T-helper 2 cell treated with Interferon-gamma antibody and Interleukin-4, amounts not matched to agents 5 μg/mL and 100 μg/mL, for 36 hours (primary cell): ENCODE measurements around the gene SV2B.

Experiments used
- DNase-seq: peaks from one replicate; pipeline ENCODE4 v3.0.0; 2021; ENCODE audit warnings: low spot score
- H3K27ac Mint-ChIP-seq: one replicate; pipeline ENCODE4 v1.8.0; 2021; ENCODE audit warnings: mild to moderate bottlenecking, mixed read lengths
- H3K27me3 Mint-ChIP-seq: one replicate; pipeline ENCODE4 v1.8.0; 2021; ENCODE audit warnings: low read depth, mixed read lengths
- H3K36me3 Mint-ChIP-seq: one replicate; pipeline ENCODE4 v1.8.0; 2021; ENCODE audit warnings: low read depth, mixed read lengths
- H3K4me1 Mint-ChIP-seq: one replicate; pipeline ENCODE4 v1.8.0; 2021; ENCODE audit warnings: low read depth, mixed read lengths
- H3K4me3 Mint-ChIP-seq: one replicate; pipeline ENCODE4 v1.8.0; 2022; ENCODE audit warnings: mild to moderate bottlenecking, moderate library complexity, mixed read lengths
- H3K9me3 Mint-ChIP-seq: one replicate; pipeline ENCODE4 v1.8.0; 2021; ENCODE audit warnings: mixed read lengths

SV2B gene

DNA sequence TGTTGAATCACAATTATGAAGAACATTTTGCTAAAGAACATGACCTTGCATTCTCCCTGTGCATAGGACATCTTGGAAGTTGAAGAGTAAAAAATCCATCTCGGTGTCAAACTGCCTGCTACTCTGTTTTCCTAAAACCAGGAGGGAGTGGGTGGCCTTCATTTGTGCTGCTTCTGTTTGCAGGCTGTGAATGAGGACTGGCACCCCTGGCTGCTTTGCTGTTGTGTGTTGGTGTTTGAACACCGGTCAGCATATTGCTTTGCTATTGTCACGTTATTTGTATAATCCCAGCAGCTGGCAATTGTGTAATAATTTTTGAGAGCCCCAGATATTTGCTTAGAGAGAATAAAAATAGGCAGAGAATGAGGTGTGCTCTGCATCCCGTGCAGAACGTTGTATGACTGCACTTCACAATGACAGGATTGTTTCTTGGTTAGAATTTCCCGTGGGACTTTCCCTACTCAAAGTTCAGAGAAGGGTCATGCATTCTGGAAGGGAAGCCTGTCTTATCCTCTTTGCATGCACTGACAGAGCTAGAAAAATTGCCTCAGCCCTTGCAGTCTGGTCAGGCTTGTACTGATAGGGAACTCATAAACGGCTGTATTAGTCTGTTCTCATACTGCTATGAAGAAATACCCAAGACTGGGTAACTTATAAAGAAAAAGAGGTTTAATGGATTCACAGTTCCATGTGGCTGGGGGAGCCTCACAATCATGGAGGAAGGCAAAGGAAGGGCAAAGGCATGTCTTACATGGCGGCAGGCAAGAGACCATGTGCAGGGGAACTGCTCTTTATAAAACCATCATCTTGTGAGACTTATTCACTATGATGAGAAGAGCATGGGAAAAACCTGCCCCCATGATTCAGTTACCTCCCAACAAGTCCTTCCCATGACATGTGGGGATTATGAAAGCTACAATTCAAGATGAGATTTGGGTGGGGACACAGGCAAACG lies 16.3 kb downstream of the SV2B start:
- Mint-ChIP-seq H3K27ac (no peak overlapping the region), H3K9me3 (no peaks in the 10 kb centered on the region), H3K27me3 (peaks cover 23% of the 10 kb centered on the region), H3K4me1 (no peaks in the 10 kb centered on the region), H3K4me3 (no peak overlapping the region), H3K36me3 (no peaks in the 10 kb centered on the region)
- DNase-seq = no peak

DNA sequence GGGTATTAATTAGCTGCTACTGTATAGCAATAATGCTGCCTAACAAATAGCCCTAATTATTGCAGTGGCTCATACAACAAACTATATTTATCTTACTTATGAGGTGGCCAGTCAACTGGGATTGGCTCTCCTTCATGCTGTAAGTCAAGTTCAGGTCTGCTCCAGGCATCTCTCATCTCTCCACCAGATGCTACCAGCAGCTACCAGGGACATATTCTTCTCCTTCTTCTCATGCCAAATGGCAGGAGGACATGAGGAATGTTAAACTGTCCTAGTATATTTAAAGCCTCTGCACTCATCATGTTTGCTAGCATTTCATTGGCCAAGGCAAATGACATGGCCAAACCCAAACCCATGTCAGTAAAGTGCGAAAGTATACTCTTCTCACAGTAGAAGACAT lies 17.3 kb downstream of the SV2B start:
- Mint-ChIP-seq H3K36me3 (no peaks in the 10 kb centered on the region), H3K4me1 (no peaks in the 10 kb centered on the region), H3K27me3 (peaks cover 21% of the 10 kb centered on the region), H3K9me3 (no peaks in the 10 kb centered on the region), H3K4me3 (no peak overlapping the region), H3K27ac (no peak overlapping the region)
- DNase-seq = no peak

DNA sequence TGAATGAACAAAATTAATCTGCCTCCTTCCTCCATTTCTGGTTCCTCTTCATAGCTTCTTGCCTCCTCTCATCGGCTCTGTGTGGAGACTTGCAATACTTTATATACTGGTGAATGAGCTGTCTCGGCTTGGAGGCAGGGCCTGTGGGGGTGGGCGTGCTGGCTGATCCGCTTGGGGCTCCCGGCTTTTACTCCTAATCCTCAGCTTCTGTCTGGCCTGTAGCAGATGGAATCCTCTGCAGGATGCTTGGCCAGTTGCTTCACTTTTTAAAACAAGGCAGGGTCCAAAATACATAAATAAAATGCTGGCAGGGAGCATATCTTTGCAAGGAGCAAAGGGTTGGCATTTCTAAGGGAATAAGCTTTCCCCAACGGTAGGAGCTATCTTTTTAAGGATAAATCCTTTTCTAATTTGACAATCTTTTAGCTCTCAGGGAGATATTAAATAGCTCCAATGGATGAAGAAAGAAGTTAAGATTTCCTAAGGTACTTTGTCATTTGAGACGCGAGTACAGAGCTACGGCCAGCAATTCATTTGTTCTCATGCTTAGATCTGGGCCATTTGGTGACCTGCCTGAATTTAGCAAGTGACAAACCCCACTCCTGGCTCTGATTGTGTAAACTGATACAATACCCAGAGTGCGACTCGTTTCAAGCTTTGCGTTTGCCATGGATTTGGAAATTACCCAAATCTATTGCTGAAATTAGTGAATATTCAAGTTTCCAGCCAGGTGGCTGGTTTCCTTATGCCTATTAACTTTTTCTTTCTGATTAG lies 18.9 kb downstream of the SV2B start:
- Mint-ChIP-seq H3K27me3 (peaks cover 21% of the 10 kb centered on the region), H3K36me3 (no peaks in the 10 kb centered on the region), H3K9me3 (no peaks in the 10 kb centered on the region), H3K27ac (no peak overlapping the region), H3K4me1 (no peaks in the 10 kb centered on the region), H3K4me3 (no peak overlapping the region)
- DNase-seq = no peak

DNA sequence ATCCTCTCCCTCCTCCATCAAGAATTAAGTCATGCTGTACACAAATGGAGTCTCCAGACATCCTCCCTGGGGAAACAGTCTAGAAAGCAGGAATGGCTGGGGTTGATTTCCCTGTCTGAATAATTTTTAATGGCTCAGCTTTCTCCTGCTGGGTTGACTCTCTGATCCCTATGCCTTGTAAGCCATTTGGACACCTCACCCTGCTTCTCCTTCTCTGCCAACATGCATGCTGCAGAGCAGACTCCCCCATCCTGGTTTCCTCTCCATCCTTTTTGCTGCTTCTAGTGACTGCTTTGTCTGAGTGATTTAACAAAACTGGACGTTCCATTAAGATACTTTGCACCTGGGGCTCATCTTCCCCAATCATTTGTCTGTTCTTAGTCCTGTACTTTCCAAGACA lies 22.2 kb downstream of the SV2B start:
- H3K4me3 Mint-ChIP-seq = no peak overlapping the region

DNA sequence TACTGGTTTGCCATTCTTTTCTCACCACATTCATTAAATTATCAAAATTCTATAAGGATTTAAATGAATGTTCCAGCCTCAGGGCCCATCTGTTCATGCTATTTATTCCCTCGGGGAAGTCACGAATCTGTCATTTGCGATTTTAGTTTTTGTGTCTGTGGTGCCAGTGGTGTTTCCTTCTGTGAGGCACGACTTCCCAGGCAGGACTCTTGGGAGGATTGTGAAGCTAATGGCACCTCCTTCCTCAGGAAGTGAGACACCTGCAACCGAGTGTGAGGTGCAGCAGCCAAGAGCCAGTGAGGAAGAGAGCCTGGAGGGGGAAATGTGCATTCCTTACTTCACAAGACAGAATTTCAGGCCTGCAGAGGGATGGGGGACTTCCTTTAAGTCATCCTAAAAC lies 24.1 kb downstream of the SV2B start:
- H3K27me3 Mint-ChIP-seq = peaks cover 14% of the 10 kb centered on the region
- DNase-seq = no peak
- H3K4me3 Mint-ChIP-seq = no peak overlapping the region
- H3K27ac Mint-ChIP-seq = no peak overlapping the region
- no peaks in the 10 kb centered on the region for H3K4me1 Mint-ChIP-seq
- H3K36me3 Mint-ChIP-seq = no peaks in the 10 kb centered on the region
- no peaks in the 10 kb centered on the region for H3K9me3 Mint-ChIP-seq

More for the DNA sequence above, 22.2 kb downstream of the SV2B start:
- no peaks in the 10 kb centered on the region for H3K4me1 Mint-ChIP-seq
- H3K9me3 Mint-ChIP-seq = no peaks in the 10 kb centered on the region
- no peak for DNase-seq
- peaks cover 18% of the 10 kb centered on the region for H3K27me3 Mint-ChIP-seq
- no peak overlapping the region for H3K27ac Mint-ChIP-seq
- H3K36me3 Mint-ChIP-seq = no peaks in the 10 kb centered on the region

DNA sequence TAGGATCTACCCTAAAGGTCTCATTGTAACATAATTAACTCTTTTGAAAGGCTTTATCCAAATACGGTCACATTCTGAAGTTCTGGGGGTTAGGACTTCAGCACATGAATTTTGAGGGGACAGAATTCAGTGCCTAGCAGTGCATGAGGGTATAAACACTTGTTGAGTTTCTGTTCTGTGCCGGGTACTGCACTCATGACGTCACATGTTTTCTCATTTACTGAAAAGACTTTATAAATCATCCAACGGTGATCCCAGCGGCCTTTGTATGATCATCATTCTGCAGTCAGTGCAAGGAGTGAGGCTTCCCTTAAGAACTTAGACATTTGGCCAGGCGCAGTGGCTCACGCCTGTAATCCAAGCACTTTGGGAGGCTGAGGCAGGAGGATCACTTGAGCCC lies 25.1 kb downstream of the SV2B start:
- DNase-seq = no peak
- Mint-ChIP-seq H3K27me3 (peaks cover 14% of the 10 kb centered on the region), H3K4me3 (no peak overlapping the region), H3K27ac (no peak overlapping the region), H3K4me1 (no peaks in the 10 kb centered on the region), H3K36me3 (no peaks in the 10 kb centered on the region), H3K9me3 (no peaks in the 10 kb centered on the region)

DNA sequence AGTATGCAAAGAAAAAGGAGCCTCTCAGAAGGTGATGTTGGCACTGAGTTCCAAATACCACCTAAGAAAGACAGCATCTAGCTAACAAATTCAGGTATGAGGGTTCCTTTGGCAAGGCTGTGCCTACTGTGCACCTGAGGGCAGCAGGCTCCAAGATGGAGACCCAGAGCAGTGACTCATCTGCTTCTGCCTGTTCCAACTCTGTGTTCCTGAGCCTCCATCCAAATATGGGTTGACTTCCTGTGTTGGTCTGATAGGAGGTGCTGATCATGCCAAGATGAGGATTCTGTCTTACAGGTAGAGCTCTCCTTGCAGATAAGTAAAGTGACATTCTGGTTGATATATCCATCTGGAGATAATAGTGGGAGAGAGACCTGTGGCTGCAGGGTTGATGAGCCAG lies 26.0 kb downstream of the SV2B start:
- no peak for DNase-seq
- Mint-ChIP-seq H3K4me1 (no peaks in the 10 kb centered on the region), H3K9me3 (no peaks in the 10 kb centered on the region), H3K27ac (no peak overlapping the region), H3K27me3 (peaks cover 14% of the 10 kb centered on the region), H3K4me3 (no peak overlapping the region), H3K36me3 (no peaks in the 10 kb centered on the region)

DNA sequence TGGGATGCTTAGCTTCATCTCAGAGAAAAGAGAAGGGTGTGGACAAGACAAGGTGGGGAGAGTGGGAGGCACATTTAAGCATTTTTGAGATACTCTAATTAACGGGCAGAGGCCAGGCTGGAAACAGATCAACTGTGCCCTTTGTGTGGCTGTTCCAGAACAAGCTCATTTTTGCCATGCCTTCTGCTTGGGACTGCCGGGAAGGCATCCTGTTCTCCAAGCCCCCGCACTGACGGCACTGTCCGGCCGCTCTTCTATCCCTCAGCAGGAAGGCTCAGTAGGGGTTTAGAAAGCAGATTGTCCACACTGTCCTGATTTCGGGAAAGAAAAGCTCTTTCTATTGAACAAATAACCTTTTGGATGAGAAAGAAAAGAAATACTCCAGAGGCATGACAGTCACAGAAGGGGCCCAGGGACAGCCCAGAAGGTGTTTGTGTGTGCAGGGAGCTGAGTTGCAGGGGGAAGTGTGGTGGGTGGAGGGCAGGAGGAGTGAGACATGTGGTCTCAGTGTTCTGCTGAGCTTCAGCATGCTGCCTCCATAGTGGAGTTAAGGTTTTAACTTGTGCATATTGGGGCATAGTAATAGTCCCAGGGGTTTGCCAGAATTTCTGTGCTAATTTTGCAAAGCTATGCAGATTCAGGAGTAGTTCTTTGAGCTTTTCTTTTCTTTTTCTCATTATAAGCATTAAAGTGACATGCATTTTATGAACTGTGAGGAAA lies 27.3 kb downstream of the SV2B start:
- Mint-ChIP-seq H3K9me3 (no peaks in the 10 kb centered on the region), H3K27ac (no peak overlapping the region), H3K4me1 (no peaks in the 10 kb centered on the region), H3K27me3 (peaks cover 14% of the 10 kb centered on the region), H3K36me3 (no peaks in the 10 kb centered on the region), H3K4me3 (no peak overlapping the region)
- no peak for DNase-seq

DNA sequence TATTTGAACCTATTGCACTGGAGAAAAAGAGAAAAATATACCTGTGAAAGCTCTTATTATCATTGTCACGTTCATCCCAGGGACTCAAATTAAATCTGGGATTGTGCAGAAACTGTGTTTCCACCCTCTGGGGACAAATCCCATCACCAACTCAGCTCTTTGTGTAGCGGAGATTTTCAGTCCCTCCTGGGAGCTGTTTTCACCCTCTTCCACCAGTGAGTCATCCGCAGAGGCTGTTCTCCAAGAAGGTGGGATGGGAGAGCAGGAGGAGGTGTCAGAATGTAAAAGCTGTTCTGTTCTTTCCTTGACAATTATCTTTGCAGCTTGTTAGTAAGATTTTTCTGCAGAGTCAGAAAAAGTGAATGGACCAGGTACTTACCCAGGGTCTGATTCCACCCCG lies 28.0 kb downstream of the SV2B start:
- H3K27ac Mint-ChIP-seq = no peak overlapping the region
- no peaks in the 10 kb centered on the region for H3K36me3 Mint-ChIP-seq
- no peak overlapping the region for H3K4me3 Mint-ChIP-seq
- H3K9me3 Mint-ChIP-seq = no peaks in the 10 kb centered on the region
- no peak for DNase-seq
- H3K4me1 Mint-ChIP-seq = no peaks in the 10 kb centered on the region
- peaks cover 14% of the 10 kb centered on the region for H3K27me3 Mint-ChIP-seq

DNA sequence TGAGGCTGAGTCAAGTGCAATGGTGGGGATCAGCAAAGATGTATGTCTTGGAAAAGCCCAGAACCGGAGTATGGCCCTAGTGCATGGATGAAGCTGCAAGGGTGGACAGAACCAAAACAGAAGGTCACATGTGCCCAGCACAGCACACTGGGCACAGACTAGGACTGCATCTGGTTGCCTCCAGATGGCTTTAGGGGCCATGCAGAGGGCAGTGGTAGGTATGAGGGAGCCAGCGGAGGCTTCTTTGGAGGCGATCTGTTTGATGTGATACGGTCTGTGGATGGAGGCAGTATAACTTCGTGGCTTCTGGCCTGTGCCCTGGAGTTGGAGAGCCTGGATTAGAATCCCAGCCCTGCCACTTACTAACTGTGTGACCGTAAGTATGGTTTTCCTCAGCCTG lies 29.4 kb downstream of the SV2B start:
- H3K36me3 Mint-ChIP-seq = no peaks in the 10 kb centered on the region
- no peaks in the 10 kb centered on the region for H3K4me1 Mint-ChIP-seq
- no peak overlapping the region for H3K4me3 Mint-ChIP-seq
- no peak overlapping the region for H3K27ac Mint-ChIP-seq
- H3K9me3 Mint-ChIP-seq = no peaks in the 10 kb centered on the region
- no peak for DNase-seq
- peaks cover 12% of the 10 kb centered on the region for H3K27me3 Mint-ChIP-seq

DNA sequence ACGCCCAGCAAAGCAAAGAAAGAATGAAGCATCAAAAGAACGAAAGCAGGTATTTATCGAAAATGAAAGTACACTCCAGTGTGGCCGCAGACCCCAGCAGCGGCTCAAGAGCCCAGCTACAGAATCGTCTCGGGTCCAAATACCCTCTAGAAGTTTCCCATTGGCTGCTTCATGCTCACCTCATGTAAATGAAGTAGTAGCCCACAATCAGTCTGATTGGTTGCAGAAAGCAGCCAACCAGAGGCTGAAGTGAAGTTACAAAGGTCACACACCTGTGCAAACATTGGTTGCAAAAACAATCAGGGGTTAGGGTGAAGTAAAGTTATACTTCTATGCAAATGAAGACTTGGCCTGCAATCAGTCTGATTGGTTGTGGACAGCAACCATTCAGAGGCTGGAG lies 32.0 kb downstream of the SV2B start:
- no peaks in the 10 kb centered on the region for H3K9me3 Mint-ChIP-seq
- H3K4me1 Mint-ChIP-seq = no peaks in the 10 kb centered on the region
- H3K36me3 Mint-ChIP-seq = no peaks in the 10 kb centered on the region
- no peak overlapping the region for H3K4me3 Mint-ChIP-seq
- H3K27ac Mint-ChIP-seq = no peak overlapping the region
- no peak for DNase-seq
- H3K27me3 Mint-ChIP-seq = peaks cover 7% of the 10 kb centered on the region

DNA sequence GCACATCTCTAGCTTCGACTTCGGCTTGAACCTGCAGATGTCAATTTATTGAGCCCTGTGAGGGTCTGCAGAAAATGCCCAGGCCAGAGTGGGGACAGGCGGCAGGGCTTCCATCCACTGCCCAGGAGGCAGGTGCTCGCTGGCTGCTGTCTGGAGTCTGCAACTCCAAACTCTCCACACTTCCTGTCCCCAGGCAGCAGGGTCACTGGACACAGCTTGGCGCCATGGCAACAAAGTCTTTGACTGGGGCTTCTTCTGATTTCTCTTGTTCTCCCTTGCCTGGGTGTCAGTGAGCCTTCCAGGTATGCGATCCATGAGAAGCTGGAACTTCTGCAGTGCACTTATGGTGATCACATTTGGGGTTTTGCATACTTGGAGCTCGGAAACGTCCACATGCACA lies 33.5 kb downstream of the SV2B start:
- no peaks in the 10 kb centered on the region for H3K9me3 Mint-ChIP-seq
- H3K27me3 Mint-ChIP-seq = peaks cover 3% of the 10 kb centered on the region
- H3K4me3 Mint-ChIP-seq = no peak overlapping the region
- no peaks in the 10 kb centered on the region for H3K36me3 Mint-ChIP-seq
- DNase-seq = no peak
- H3K27ac Mint-ChIP-seq = no peak overlapping the region
- H3K4me1 Mint-ChIP-seq = no peaks in the 10 kb centered on the region

DNA sequence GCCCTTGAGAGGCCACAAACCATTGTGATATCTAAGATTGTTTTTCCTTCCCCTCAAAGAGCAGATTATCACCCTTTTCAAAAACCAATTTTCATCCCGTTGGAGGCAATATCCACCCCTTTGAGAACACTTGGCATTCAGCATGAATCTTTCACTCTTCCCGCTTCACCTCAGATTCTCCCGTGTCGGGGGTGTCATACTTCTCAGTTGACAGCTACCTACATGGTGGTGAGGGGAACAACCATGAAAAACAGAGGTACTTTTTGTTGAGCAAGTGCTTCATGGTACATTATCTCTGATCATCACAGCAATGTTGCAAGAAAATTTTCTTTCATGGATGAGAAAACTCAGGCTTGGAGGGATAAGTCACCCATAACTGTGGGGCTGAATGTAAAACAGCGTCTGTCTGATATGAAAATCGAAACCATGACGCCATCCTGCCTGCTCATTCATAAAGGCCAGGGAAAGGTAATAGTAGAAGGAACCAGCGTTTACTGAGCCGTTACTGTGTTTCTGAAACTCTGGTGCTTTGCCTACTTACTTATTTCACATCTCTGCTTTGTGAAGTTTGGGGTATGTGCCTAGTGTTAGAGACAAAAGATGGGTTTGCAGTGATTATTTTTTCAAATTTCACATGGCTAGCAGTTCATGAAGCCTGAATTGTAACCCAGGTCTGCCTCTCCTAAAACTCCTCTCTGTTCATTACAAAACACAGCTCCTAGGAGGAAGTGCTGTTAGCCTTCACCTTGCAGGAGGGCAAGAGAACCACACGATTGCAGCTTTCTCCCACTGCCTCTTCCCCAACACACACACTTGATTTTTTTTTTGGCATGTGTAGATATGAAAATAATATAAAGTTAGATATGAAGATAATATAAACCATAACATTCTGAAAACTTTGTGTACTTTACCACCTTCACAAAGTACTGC lies 35.4 kb downstream of the SV2B start:
- Mint-ChIP-seq H3K27me3 (peaks cover 3% of the 10 kb centered on the region), H3K4me1 (no peaks in the 10 kb centered on the region), H3K27ac (no peak overlapping the region), H3K9me3 (no peaks in the 10 kb centered on the region), H3K36me3 (no peaks in the 10 kb centered on the region), H3K4me3 (no peak overlapping the region)
- DNase-seq = no peak
